Endothelial cell of umbilical vein (primary cell): ENCODE data around the gene ETF1.

Source experiments
- CTCF ChIP-seq, 2 donors: IDR thresholded peaks; 1 replicate in 1 of 2; 2 replicates in 1 of 2; pipeline ENCODE4 v1.5.1; 2011; ENCODE audit warnings: low read length in 2 of 2, mild to moderate bottlenecking in 2 of 2, moderate library complexity in 2 of 2, control low read depth in 1 of 2, inconsistent platforms in 1 of 2, low read depth in 1 of 2; ENCODE audit not compliant: insufficient read depth in 1 of 2; ENCODE audit errors: extremely low read depth in 1 of 2
- POLR2A ChIP-seq: IDR thresholded peaks from 2 replicates; pipeline ENCODE4 v1.6.1; 2012; ENCODE audit warnings: low read depth, mild to moderate bottlenecking, control low read depth, low read length

DNA sequence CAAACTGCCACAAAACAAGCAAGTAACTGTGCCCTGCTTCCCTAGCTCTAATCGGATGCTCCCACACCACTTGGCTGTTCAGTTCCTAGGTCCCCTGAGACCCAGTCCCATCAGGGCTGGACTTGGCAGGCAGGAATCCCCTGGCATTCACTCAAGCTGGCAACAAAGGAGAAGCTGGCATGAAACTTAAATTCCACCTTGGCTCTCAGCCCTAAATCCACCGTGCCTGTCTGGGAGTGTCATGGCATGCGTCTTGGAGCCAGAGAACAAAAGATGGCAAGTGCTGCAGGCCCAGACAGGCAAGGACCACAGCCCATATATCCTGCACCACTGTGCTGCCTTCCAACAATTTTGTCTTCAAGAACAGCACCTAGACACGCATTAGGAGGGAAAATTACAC is 38.2 kb downstream of the ETF1 start:
- TF ChIP-seq CTCF (IDR thresholded peaks at IDR 0.05; ENCODE audit: extremely low read depth in 1 of 2, insufficient read depth in 1 of 2, low read depth in 1 of 2, low read length in 2 of 2) = no peak
- no peak for TF ChIP-seq POLR2A
